ENCODE results near the gene NELL1. TPM values are rescaled to one million over a fixed set of nuclear protein-coding genes. Genes with fewer than 3 reads are reported as not detected.

The NELL1 gene
- total RNA-seq, 1 donor from 2014 or later = 0.29 TPM

GRCh38 chr11:21321072-21321471, 651.7 kb downstream of the NELL1 start:
- H3K27ac Mint-ChIP-seq (ENCODE audit: unreplicated experiment) = no peak overlapping the region
- DNase-seq = peak; percentile 18

GRCh38 chr11:21321530-21321929, 652.1 kb downstream of the NELL1 start:
- DNase-seq = no peak
- Mint-ChIP-seq H3K4me3 (ENCODE audit: unreplicated experiment) (no peak overlapping the region), H3K27me3 (ENCODE audit: unreplicated experiment) (no peaks in the 10 kb centered on the region), H3K36me3 (ENCODE audit: unreplicated experiment) (no peaks in the 10 kb centered on the region), H3K4me1 (ENCODE audit: low read depth, unreplicated experiment) (peaks cover 7% of the 10 kb centered on the region), H3K27ac (ENCODE audit: unreplicated experiment) (no peak overlapping the region), H3K9me3 (ENCODE audit: unreplicated experiment) (no peaks in the 10 kb centered on the region)
- TF ChIP-seq CTCF (IDR thresholded peaks at IDR 0.05; ENCODE audit: partially characterized antibody, unreplicated experiment) = no peak

More at GRCh38 chr11:21321072-21321471, 651.7 kb downstream of the NELL1 start:
- TF ChIP-seq CTCF (IDR thresholded peaks at IDR 0.05; ENCODE audit: partially characterized antibody, unreplicated experiment) = no peak
- no peaks in the 10 kb centered on the region for H3K27me3 Mint-ChIP-seq (ENCODE audit: unreplicated experiment)
- no peak overlapping the region for H3K4me3 Mint-ChIP-seq (ENCODE audit: unreplicated experiment)
- no peaks in the 10 kb centered on the region for H3K36me3 Mint-ChIP-seq (ENCODE audit: unreplicated experiment)
- no peaks in the 10 kb centered on the region for H3K9me3 Mint-ChIP-seq (ENCODE audit: unreplicated experiment)
- H3K4me1 Mint-ChIP-seq (ENCODE audit: low read depth, unreplicated experiment) = peaks cover 11% of the 10 kb centered on the region

GRCh38 chr11:21323617-21324016, 654.2 kb downstream of the NELL1 start:
- H3K4me3 Mint-ChIP-seq (ENCODE audit: unreplicated experiment) = no peak overlapping the region
- H3K27ac Mint-ChIP-seq (ENCODE audit: unreplicated experiment) = no peak overlapping the region
- H3K4me1 Mint-ChIP-seq (ENCODE audit: low read depth, unreplicated experiment) = peaks cover 6% of the 10 kb centered on the region
- peaks cover 4% of the 10 kb centered on the region for H3K9me3 Mint-ChIP-seq (ENCODE audit: unreplicated experiment)
- no peak for TF ChIP-seq CTCF (IDR thresholded peaks at IDR 0.05; ENCODE audit: partially characterized antibody, unreplicated experiment)
- DNase-seq = no peak
- H3K27me3 Mint-ChIP-seq (ENCODE audit: unreplicated experiment) = no peaks in the 10 kb centered on the region
- peaks cover 6% of the 10 kb centered on the region for H3K36me3 Mint-ChIP-seq (ENCODE audit: unreplicated experiment)

- no peak for TF ChIP-seq CTCF (IDR thresholded peaks at IDR 0.05; ENCODE audit: partially characterized antibody, unreplicated experiment)
- Mint-ChIP-seq H3K27ac (ENCODE audit: unreplicated experiment) (no peak overlapping the region), H3K9me3 (ENCODE audit: unreplicated experiment) (no peaks in the 10 kb centered on the region), H3K27me3 (ENCODE audit: unreplicated experiment) (no peaks in the 10 kb centered on the region), H3K4me3 (ENCODE audit: unreplicated experiment) (no peak overlapping the region), H3K4me1 (ENCODE audit: low read depth, unreplicated experiment) (no peaks in the 10 kb centered on the region), H3K36me3 (ENCODE audit: unreplicated experiment) (no peaks in the 10 kb centered on the region)
- DNase-seq = no peak
Measured at GRCh38 chr11:21343204-21343603, 673.8 kb downstream of the NELL1 start.

GRCh38 chr11:21346361-21346760, 677.0 kb downstream of the NELL1 start:
- no peaks in the 10 kb centered on the region for H3K4me1 Mint-ChIP-seq (ENCODE audit: low read depth, unreplicated experiment)
- H3K4me3 Mint-ChIP-seq (ENCODE audit: unreplicated experiment) = no peak overlapping the region
- DNase-seq = no peak
- H3K27ac Mint-ChIP-seq (ENCODE audit: unreplicated experiment) = no peak overlapping the region
- H3K36me3 Mint-ChIP-seq (ENCODE audit: unreplicated experiment) = no peaks in the 10 kb centered on the region
- H3K9me3 Mint-ChIP-seq (ENCODE audit: unreplicated experiment) = no peaks in the 10 kb centered on the region
- TF ChIP-seq CTCF (IDR thresholded peaks at IDR 0.05; ENCODE audit: partially characterized antibody, unreplicated experiment) = no peak
- H3K27me3 Mint-ChIP-seq (ENCODE audit: unreplicated experiment) = peaks cover 1% of the 10 kb centered on the region
